Measurements from ENCODE around the gene ROR1. TPM values are rescaled to one million over a fixed set of nuclear protein-coding genes. Genes with fewer than 3 reads are reported as not detected.

ROR1 gene
- total RNA-seq, 1 experiment from 2014 or later = 19.0 TPM

DNA sequence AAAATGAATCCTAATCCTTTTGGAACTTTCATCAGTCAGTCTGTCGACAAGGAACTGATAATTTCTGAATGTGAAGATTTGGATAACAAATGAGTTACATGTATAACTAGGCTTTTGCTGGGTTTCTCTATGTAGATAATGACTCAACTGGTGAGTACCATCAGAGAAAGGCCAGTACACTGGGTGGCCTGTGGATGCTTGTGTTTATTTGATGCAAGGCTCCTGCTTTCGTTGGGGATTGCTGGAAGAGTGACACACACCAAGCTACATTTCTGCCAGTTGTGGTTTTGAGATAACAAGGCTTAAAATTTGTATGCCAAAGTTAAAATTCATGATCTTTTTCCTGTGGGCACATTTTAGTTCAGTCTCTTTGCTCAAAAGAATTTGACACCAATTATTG, 314.0 kb downstream of the ROR1 start:
- no peaks in the 10 kb centered on the region for H4K20me1 ChIP-seq (ENCODE audit: insufficient read depth)
- no peaks in the 10 kb centered on the region for H3K27me3 ChIP-seq (ENCODE audit: insufficient read depth, low read depth)
- intact Hi-C loops (cut with micrococcal nuclease; ENCODE audit: unreplicated experiment) = no loop called here
- H3K27ac ChIP-seq = no peak overlapping the region
- no peaks in the 10 kb centered on the region for H3K4me1 ChIP-seq (replicated peaks; ENCODE audit: insufficient read depth)
- no peak overlapping the region for H3K4me2 ChIP-seq
- ChIA-PET POLR2A (ENCODE audit: unreplicated experiment) (no interaction called here), CTCF (no interaction called here)
- H2AFZ ChIP-seq = no peak overlapping the region
- no peak for DNase-seq
- no peaks in the 10 kb centered on the region for H3K36me3 ChIP-seq (ENCODE audit: low read depth)
- TF ChIP-seq, protein P1, sequence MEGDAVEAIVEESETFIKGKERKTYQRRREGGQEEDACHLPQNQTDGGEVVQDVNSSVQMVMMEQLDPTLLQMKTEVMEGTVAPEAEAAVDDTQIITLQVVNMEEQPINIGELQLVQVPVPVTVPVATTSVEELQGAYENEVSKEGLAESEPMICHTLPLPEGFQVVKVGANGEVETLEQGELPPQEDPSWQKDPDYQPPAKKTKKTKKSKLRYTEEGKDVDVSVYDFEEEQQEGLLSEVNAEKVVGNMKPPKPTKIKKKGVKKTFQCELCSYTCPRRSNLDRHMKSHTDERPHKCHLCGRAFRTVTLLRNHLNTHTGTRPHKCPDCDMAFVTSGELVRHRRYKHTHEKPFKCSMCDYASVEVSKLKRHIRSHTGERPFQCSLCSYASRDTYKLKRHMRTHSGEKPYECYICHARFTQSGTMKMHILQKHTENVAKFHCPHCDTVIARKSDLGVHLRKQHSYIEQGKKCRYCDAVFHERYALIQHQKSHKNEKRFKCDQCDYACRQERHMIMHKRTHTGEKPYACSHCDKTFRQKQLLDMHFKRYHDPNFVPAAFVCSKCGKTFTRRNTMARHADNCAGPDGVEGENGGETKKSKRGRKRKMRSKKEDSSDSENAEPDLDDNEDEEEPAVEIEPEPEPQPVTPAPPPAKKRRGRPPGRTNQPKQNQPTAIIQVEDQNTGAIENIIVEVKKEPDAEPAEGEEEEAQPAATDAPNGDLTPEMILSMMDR (conservative IDR thresholded peaks at IDR 0.05) = no peak
- no peak for TF ChIP-seq EZH2 (IDR thresholded peaks at IDR 0.05; ENCODE audit: low read depth)
- 0 out of 2 replicates have a peak, but pooled peaks cover 4% of the 10 kb centered on the region for H3F3A ChIP-seq (ENCODE audit: insufficient read depth, low read depth)
- no peaks in the 10 kb centered on the region for H3K9me3 ChIP-seq (ENCODE audit: insufficient read depth, low read depth)
- H3K79me2 ChIP-seq (ENCODE audit: low read depth) = no peaks in the 10 kb centered on the region
- no peak overlapping the region for H3K4me3 ChIP-seq
- BruUV-seq (replicated peaks) = no TSS peak
- no peaks in the 10 kb centered on the region for H3K9me2 ChIP-seq (ENCODE audit: insufficient read depth)

DNA sequence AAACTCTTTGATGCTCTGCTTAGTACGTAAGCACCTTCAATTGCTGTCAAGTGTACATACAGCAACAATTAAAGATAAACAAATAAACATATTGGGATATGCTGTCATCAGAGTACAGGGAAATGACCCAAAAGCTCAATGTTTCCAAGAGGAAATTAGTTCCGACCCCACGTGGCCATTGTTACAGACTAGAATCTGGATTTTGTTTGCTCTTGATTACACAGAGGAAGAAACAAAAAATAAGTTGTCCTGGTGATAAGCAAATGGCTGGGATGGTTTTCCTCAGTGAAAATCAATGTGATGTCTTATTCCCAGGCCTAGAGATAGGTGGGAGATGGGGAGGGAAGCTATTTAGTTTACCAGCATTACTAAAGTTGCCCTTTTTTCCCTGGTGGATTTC, 316.6 kb downstream of the ROR1 start:
- Histone ChIP-seq H3K9me3 (ENCODE audit: insufficient read depth, low read depth) (no peaks in the 10 kb centered on the region), H3K36me3 (ENCODE audit: low read depth) (no peaks in the 10 kb centered on the region), H3K4me2 (no peak overlapping the region), H3K27me3 (ENCODE audit: insufficient read depth, low read depth) (no peaks in the 10 kb centered on the region), H3K4me1 (replicated peaks; ENCODE audit: insufficient read depth) (no peaks in the 10 kb centered on the region), H3K4me3 (no peak overlapping the region), H3K27ac (no peak overlapping the region), H3K79me2 (ENCODE audit: low read depth) (no peaks in the 10 kb centered on the region; the same call in none of the 2 replicates), H4K20me1 (ENCODE audit: insufficient read depth) (no peaks in the 10 kb centered on the region), H2AFZ (no peak overlapping the region), H3F3A (ENCODE audit: insufficient read depth, low read depth) (no peaks in the 10 kb centered on the region; the same call in 1 of the 2 replicates), H3K9me2 (ENCODE audit: insufficient read depth) (no peaks in the 10 kb centered on the region)
- BruUV-seq (replicated peaks) = no TSS peak
- DNase-seq = no peak
- ChIA-PET CTCF (no interaction called here), POLR2A (ENCODE audit: unreplicated experiment) (no interaction called here)
- intact Hi-C loops (cut with micrococcal nuclease; ENCODE audit: unreplicated experiment) = no loop called here
- TF ChIP-seq, protein P1 (conservative IDR thresholded peaks at IDR 0.05) = no peak
- TF ChIP-seq EZH2 (IDR thresholded peaks at IDR 0.05; ENCODE audit: low read depth) = no peak

DNA sequence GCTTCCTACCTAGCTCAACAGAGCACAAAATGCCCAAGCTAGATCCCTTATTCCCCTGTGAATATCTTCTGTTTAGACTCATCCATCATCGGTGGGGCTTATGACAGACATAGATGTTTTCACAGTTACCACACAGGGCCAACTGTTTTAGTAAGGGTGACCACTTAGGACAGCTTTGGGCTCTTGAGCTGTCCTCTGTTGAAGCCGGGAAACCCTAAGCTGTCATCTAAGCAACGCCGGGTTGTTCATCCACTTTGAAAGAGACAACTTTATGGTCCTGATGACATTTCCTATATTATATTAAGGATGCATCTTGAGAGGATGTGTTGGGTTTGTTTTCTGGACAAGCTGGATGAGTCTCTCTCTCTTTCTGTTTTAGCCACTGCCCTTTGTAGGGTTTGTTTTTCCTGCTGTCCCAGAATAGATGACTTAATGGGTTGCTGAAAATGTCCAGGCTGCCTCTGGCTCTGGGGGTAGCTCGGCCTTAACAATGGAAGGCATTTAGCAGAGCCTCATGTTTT, 319.1 kb downstream of the ROR1 start:
- intact Hi-C loops (cut with micrococcal nuclease; ENCODE audit: unreplicated experiment) = no loop called here
- H3K27me3 ChIP-seq (ENCODE audit: insufficient read depth, low read depth) = no peaks in the 10 kb centered on the region
- no peaks in the 10 kb centered on the region for H3K9me3 ChIP-seq (ENCODE audit: insufficient read depth, low read depth)
- H3K27ac ChIP-seq = no peak overlapping the region
- H3K36me3 ChIP-seq (ENCODE audit: low read depth) = no peaks in the 10 kb centered on the region
- no peak overlapping the region for H3K4me2 ChIP-seq
- ChIA-PET CTCF (no interaction called here), POLR2A (ENCODE audit: unreplicated experiment) (interaction anchor here (0.6 kb wide), 1 partner anchor 199 kb away, joined by 3 read pairs; no protein-coding TSS in a partner anchor)
- H3K9me2 ChIP-seq (ENCODE audit: insufficient read depth) = no peaks in the 10 kb centered on the region
- H3K4me1 ChIP-seq (replicated peaks; ENCODE audit: insufficient read depth) = no peaks in the 10 kb centered on the region
- no peak overlapping the region for H2AFZ ChIP-seq
- TF ChIP-seq EZH2 (IDR thresholded peaks at IDR 0.05; ENCODE audit: low read depth) = no peak
- TF ChIP-seq, protein P1 (conservative IDR thresholded peaks at IDR 0.05) = no peak
- no TSS peak for BruUV-seq (replicated peaks)
- no peak for DNase-seq
- no peaks in the 10 kb centered on the region; the same call in none of the 2 replicates for H3K79me2 ChIP-seq (ENCODE audit: low read depth)
- no peak overlapping the region for H3K4me3 ChIP-seq
- H3F3A ChIP-seq (ENCODE audit: insufficient read depth, low read depth) = no peaks in the 10 kb centered on the region; the same call in 1 of the 2 replicates
- no peaks in the 10 kb centered on the region for H4K20me1 ChIP-seq (ENCODE audit: insufficient read depth)
